ENCODE data around the gene MALAT1. TPM values are rescaled to one million over a fixed set of nuclear protein-coding genes. Genes with fewer than 3 reads are reported as not detected.
A peak's percentile ranks its signal among the peaks of the same experiment; 100 is the strongest.

MALAT1 gene
- total RNA-seq, 1 donor from 2014 or later: 1,605 TPM

GRCh38 chr11:65501472-65502273 is 2.8 kb downstream of the MALAT1 start:
- peak overlapping the region; percentile 84 for H3K4me3 ChIP-seq (ENCODE audit: low read depth, low read length)
- DNase-seq (ENCODE audit: low read depth): no peak
- no peak for TF ChIP-seq CTCF (IDR thresholded peaks at IDR 0.05; ENCODE audit: insufficient read depth, low read length, poor library complexity, severe bottlenecking)
- H3K36me3 ChIP-seq (ENCODE audit: control insufficient read depth, insufficient read depth, low read length): peaks cover 9% of the 10 kb centered on the region
- no peaks in the 10 kb centered on the region for H3K27me3 ChIP-seq (ENCODE audit: control insufficient read depth, insufficient read depth, low read length)

GRCh38 chr11:65502274-65502554 is 3.4 kb downstream of the MALAT1 start:
- H3K36me3 ChIP-seq (ENCODE audit: control insufficient read depth, insufficient read depth, low read length): peaks cover 9% of the 10 kb centered on the region
- no peak for DNase-seq (ENCODE audit: low read depth)
- TF ChIP-seq CTCF (IDR thresholded peaks at IDR 0.05; ENCODE audit: insufficient read depth, low read length, poor library complexity, severe bottlenecking): no peak

GRCh38 chr11:65502555-65503367 is 3.9 kb downstream of the MALAT1 start:
- no peak for TF ChIP-seq CTCF (IDR thresholded peaks at IDR 0.05; ENCODE audit: insufficient read depth, low read length, poor library complexity, severe bottlenecking)
- H3K36me3 ChIP-seq (ENCODE audit: control insufficient read depth, insufficient read depth, low read length): peaks cover 9% of the 10 kb centered on the region

More at GRCh38 chr11:65502274-65502554, 3.4 kb downstream of the MALAT1 start:
- Histone ChIP-seq H3K27me3 (ENCODE audit: control insufficient read depth, insufficient read depth, low read length) (no peaks in the 10 kb centered on the region), H3K4me3 (ENCODE audit: low read depth, low read length) (peak overlapping the region; percentile 84)

GRCh38 chr11:65503368-65503948 is 4.6 kb downstream of the MALAT1 start:
- DNase-seq (ENCODE audit: low read depth): no peak
- no peak for TF ChIP-seq CTCF (IDR thresholded peaks at IDR 0.05; ENCODE audit: insufficient read depth, low read length, poor library complexity, severe bottlenecking)
- peaks cover 9% of the 10 kb centered on the region for H3K36me3 ChIP-seq (ENCODE audit: control insufficient read depth, insufficient read depth, low read length)
- peak overlapping the region; percentile 84 for H3K4me3 ChIP-seq (ENCODE audit: low read depth, low read length)
- no peaks in the 10 kb centered on the region for H3K27me3 ChIP-seq (ENCODE audit: control insufficient read depth, insufficient read depth, low read length)

More at GRCh38 chr11:65502555-65503367, 3.9 kb downstream of the MALAT1 start:
- DNase-seq (ENCODE audit: low read depth): no peak
- H3K4me3 ChIP-seq (ENCODE audit: low read depth, low read length): peak overlapping the region; percentile 84
- H3K27me3 ChIP-seq (ENCODE audit: control insufficient read depth, insufficient read depth, low read length): no peaks in the 10 kb centered on the region

- Histone ChIP-seq H3K4me3 (ENCODE audit: low read depth, low read length) (peak overlapping the region; percentile 84), H3K36me3 (ENCODE audit: control insufficient read depth, insufficient read depth, low read length) (peaks cover 9% of the 10 kb centered on the region), H3K27me3 (ENCODE audit: control insufficient read depth, insufficient read depth, low read length) (no peaks in the 10 kb centered on the region)
- no peak for DNase-seq (ENCODE audit: low read depth)
- TF ChIP-seq CTCF (IDR thresholded peaks at IDR 0.05; ENCODE audit: insufficient read depth, low read length, poor library complexity, severe bottlenecking): no peak
These were observed 5.3 kb downstream of the MALAT1 start for GRCh38 chr11:65503949-65504673.
